ENCODE data around the gene CRYBG1. TPM values are rescaled to one million over a fixed set of nuclear protein-coding genes. Genes with fewer than 3 reads are reported as not detected.
A peak's percentile ranks its signal among the peaks of the same experiment; 100 is the strongest.

The CRYBG1 gene
- total and polyA plus RNA-seq, 2 donors (not counting 3 experiments of a cell fraction or from before 2014, with no cell fraction given): 4.1 to 30.1 TPM

- BruUV-seq (replicated peaks): no TSS peak
- no peaks in the 10 kb centered on the region for H3K9me1 ChIP-seq (replicated peaks; ENCODE audit: control insufficient read depth, extremely low read depth, insufficient read depth, low read length)
- H3K4me2 ChIP-seq (ENCODE audit: insufficient read depth, low read length): peak overlapping the region; percentile 32
- no peaks in the 10 kb centered on the region for H3K36me3 ChIP-seq (ENCODE audit: control insufficient read depth in 2 of 2, extremely low read depth in 1 of 2, insufficient read depth in 2 of 2, low read length in 2 of 2)
- intact Hi-C loops (cut with micrococcal nuclease): loop anchor here (1.0 to 10.0 kb wide), 5 partner anchors 21 to 1365 kb away; partner anchors contain the start of gene CRYBG1
- peaks cover 15 to 24% of the 10 kb centered on the region in 2 experiments for H3K27me3 ChIP-seq (ENCODE audit: control insufficient read depth in 2 of 2, insufficient read depth in 2 of 2, low read length in 2 of 2)
- H3K4me3 ChIP-seq (replicated peaks in 1 of 3; ENCODE audit: insufficient read depth in 1 of 3, low read depth in 1 of 3, low read length in 3 of 3): no peak overlapping the region
- no peaks in the 10 kb centered on the region for H3K79me2 ChIP-seq (ENCODE audit: control insufficient read depth, insufficient read depth, low read length)
- no peaks in the 10 kb centered on the region for H3K4me1 ChIP-seq (ENCODE audit: control insufficient read depth, extremely low read depth, insufficient read depth, low read length)
- ChIA-PET POLR2A (interaction anchor here (0.8 to 1.3 kb wide), 2 partner anchors 14 to 227 kb away, joined by 3 to 4 read pairs; partner anchors contain the start of gene ATG5), CTCF (interaction anchor here (0.6 to 3.3 kb wide), 41 partner anchors 10 to 1718 kb away, joined by 3 to 83 read pairs (median 4); partner anchors contain the start of genes ATG5 and CRYBG1)
- H3K9me3 ChIP-seq (replicated peaks; ENCODE audit: control insufficient read depth, insufficient read depth, low read length): no peaks in the 10 kb centered on the region
- peak overlapping the region; percentile 74 for H2AFZ ChIP-seq (ENCODE audit: low read depth, low read length)
- no peaks in the 10 kb centered on the region for H4K20me1 ChIP-seq (replicated peaks; ENCODE audit: control insufficient read depth, extremely low read depth, insufficient read depth, low read length)
- DNase-seq (ENCODE audit: low read depth, low spot score): peak; percentile 57
- FAIRE-seq: peak; percentile 86
- no peak for TF ChIP-seq JUN (IDR thresholded peaks at IDR 0.05; ENCODE audit: borderline replicate concordance, insufficient read depth, insufficient read length, low read depth)
- TF ChIP-seq MYC (IDR thresholded peaks at IDR 0.05; ENCODE audit: low read depth, low read length): no peak
- no peak for TF ChIP-seq GATA2 (IDR thresholded peaks at IDR 0.05; ENCODE audit: insufficient read depth, insufficient read length, low read depth, low read length)
- TF ChIP-seq FOS (IDR thresholded peaks at IDR 0.05; ENCODE audit: borderline replicate concordance, insufficient read depth, low read length): no peak
- no peak for TF ChIP-seq POLR2A (IDR thresholded peaks at IDR 0.05; ENCODE audit: low read depth, low read length)
- TF ChIP-seq EZH2 (IDR thresholded peaks at IDR 0.05; ENCODE audit: borderline replicate concordance, low read depth, low read length, severe bottlenecking): no peak
- peak; percentile 81 to 85 for TF ChIP-seq CTCF (IDR thresholded peaks at IDR 0.05; ENCODE audit: extremely low read depth in 1 of 2, insufficient read depth in 1 of 2, low read depth in 1 of 2, low read length in 2 of 2)
- dilution Hi-C loops (cut with MboI; ENCODE audit: extremely low pct_ligation_motif_present, low sequenced_read_pairs): no loop called here
- no peak overlapping the region for H3K9ac ChIP-seq (replicated peaks; ENCODE audit: extremely low read depth, insufficient read depth, low read length)
- H3K27ac ChIP-seq (ENCODE audit: insufficient read depth, low read depth, low read length): no peak overlapping the region
Measured at GRCh38 chr6:106339334-106340029, 21.0 kb upstream of the CRYBG1 start.
